ENCODE data around the gene PLCB1.

PLCB1 gene

GRCh38 chr20:8190043-8190880 lies 58.2 kb downstream of the PLCB1 start:
- Histone ChIP-seq H3K9me3 (ENCODE audit: control insufficient read depth in 1 of 2, low read length in 2 of 2) (peaks cover 4 to 8% of the 10 kb centered on the region in 2 donors), H3K27me3 (ENCODE audit: low read depth, low read length) (no peaks in the 10 kb centered on the region), H3K4me1 (ENCODE audit: control insufficient read depth in 1 of 2, insufficient read depth in 2 of 2, low read length in 2 of 2) (peaks cover 0 to 14% of the 10 kb centered on the region in 2 donors), H3K27ac (ENCODE audit: low read length) (no peak overlapping the region), H3K36me3 (ENCODE audit: control insufficient read depth in 1 of 2, insufficient read depth in 2 of 2, low read length in 2 of 2) (no peaks in the 10 kb centered on the region), H3K4me3 (ENCODE audit: low read depth in 1 of 2, low read length in 2 of 2) (no peak overlapping the region)

- Histone ChIP-seq H3K36me3 (ENCODE audit: control insufficient read depth in 1 of 2, insufficient read depth in 2 of 2, low read length in 2 of 2) (no peaks in the 10 kb centered on the region), H3K4me1 (ENCODE audit: control insufficient read depth in 1 of 2, insufficient read depth in 2 of 2, low read length in 2 of 2) (peaks cover 0 to 8% of the 10 kb centered on the region in 2 donors), H3K27ac (ENCODE audit: low read length) (no peak overlapping the region), H3K27me3 (ENCODE audit: low read depth, low read length) (no peaks in the 10 kb centered on the region), H3K4me3 (ENCODE audit: low read depth in 1 of 2, low read length in 2 of 2) (no peak overlapping the region), H3K9me3 (ENCODE audit: control insufficient read depth in 1 of 2, low read length in 2 of 2) (peaks cover 4 to 8% of the 10 kb centered on the region in 2 donors)
Observed at GRCh38 chr20:8194721-8195120, 62.7 kb downstream of the PLCB1 start.

GRCh38 chr20:8196096-8196495 lies 64.0 kb downstream of the PLCB1 start:
- H3K36me3 ChIP-seq (ENCODE audit: control insufficient read depth in 1 of 2, insufficient read depth in 2 of 2, low read length in 2 of 2) = no peaks in the 10 kb centered on the region
- peaks cover 0 to 4% of the 10 kb centered on the region in 2 donors for H3K4me1 ChIP-seq (ENCODE audit: control insufficient read depth in 1 of 2, insufficient read depth in 2 of 2, low read length in 2 of 2)
- no peak overlapping the region for H3K4me3 ChIP-seq (ENCODE audit: low read depth in 1 of 2, low read length in 2 of 2)
- peaks cover 4 to 8% of the 10 kb centered on the region in 2 donors for H3K9me3 ChIP-seq (ENCODE audit: control insufficient read depth in 1 of 2, low read length in 2 of 2)
- H3K27me3 ChIP-seq (ENCODE audit: low read depth, low read length) = no peaks in the 10 kb centered on the region
- no peak overlapping the region for H3K27ac ChIP-seq (ENCODE audit: low read length)

GRCh38 chr20:8200220-8200619 lies 68.2 kb downstream of the PLCB1 start:
- Histone ChIP-seq H3K27me3 (ENCODE audit: low read depth, low read length) (no peaks in the 10 kb centered on the region), H3K4me3 (ENCODE audit: low read depth in 1 of 2, low read length in 2 of 2) (no peak overlapping the region), H3K4me1 (ENCODE audit: control insufficient read depth in 1 of 2, insufficient read depth in 2 of 2, low read length in 2 of 2) (peaks cover 0 to under 1% of the 10 kb centered on the region in 2 donors), H3K27ac (ENCODE audit: low read length) (no peak overlapping the region), H3K36me3 (ENCODE audit: control insufficient read depth in 1 of 2, insufficient read depth in 2 of 2, low read length in 2 of 2) (no peaks in the 10 kb centered on the region), H3K9me3 (ENCODE audit: control insufficient read depth in 1 of 2, low read length in 2 of 2) (no peaks in the 10 kb centered on the region)

- Histone ChIP-seq H3K27ac (ENCODE audit: low read length) (no peak overlapping the region), H3K9me3 (ENCODE audit: control insufficient read depth in 1 of 2, low read length in 2 of 2) (no peaks in the 10 kb centered on the region), H3K4me3 (ENCODE audit: low read depth in 1 of 2, low read length in 2 of 2) (no peak overlapping the region), H3K36me3 (ENCODE audit: control insufficient read depth in 1 of 2, insufficient read depth in 2 of 2, low read length in 2 of 2) (no peaks in the 10 kb centered on the region), H3K27me3 (ENCODE audit: low read depth, low read length) (no peaks in the 10 kb centered on the region), H3K4me1 (ENCODE audit: control insufficient read depth in 1 of 2, insufficient read depth in 2 of 2, low read length in 2 of 2) (peaks cover 0 to 8% of the 10 kb centered on the region in 2 donors)
Observed at GRCh38 chr20:8203366-8203765, 71.3 kb downstream of the PLCB1 start.

- Histone ChIP-seq H3K27me3 (ENCODE audit: low read depth, low read length) (no peaks in the 10 kb centered on the region), H3K4me1 (ENCODE audit: control insufficient read depth in 1 of 2, insufficient read depth in 2 of 2, low read length in 2 of 2) (peaks cover 0 to 10% of the 10 kb centered on the region in 2 donors), H3K4me3 (ENCODE audit: low read depth in 1 of 2, low read length in 2 of 2) (no peak overlapping the region), H3K36me3 (ENCODE audit: control insufficient read depth in 1 of 2, insufficient read depth in 2 of 2, low read length in 2 of 2) (no peaks in the 10 kb centered on the region), H3K9me3 (ENCODE audit: control insufficient read depth in 1 of 2, low read length in 2 of 2) (no peaks in the 10 kb centered on the region), H3K27ac (ENCODE audit: low read length) (no peak overlapping the region)
Observed at GRCh38 chr20:8205996-8206395, 73.9 kb downstream of the PLCB1 start.

GRCh38 chr20:8208226-8208625 lies 76.2 kb downstream of the PLCB1 start:
- H3K4me1 ChIP-seq (ENCODE audit: control insufficient read depth in 1 of 2, insufficient read depth in 2 of 2, low read length in 2 of 2) = peaks cover 0 to 10% of the 10 kb centered on the region in 2 donors
- H3K27ac ChIP-seq (ENCODE audit: low read length) = no peak overlapping the region
- H3K36me3 ChIP-seq (ENCODE audit: control insufficient read depth in 1 of 2, insufficient read depth in 2 of 2, low read length in 2 of 2) = no peaks in the 10 kb centered on the region
- no peaks in the 10 kb centered on the region for H3K9me3 ChIP-seq (ENCODE audit: control insufficient read depth in 1 of 2, low read length in 2 of 2)
- no peak overlapping the region for H3K4me3 ChIP-seq (ENCODE audit: low read depth in 1 of 2, low read length in 2 of 2)
- H3K27me3 ChIP-seq (ENCODE audit: low read depth, low read length) = no peaks in the 10 kb centered on the region

GRCh38 chr20:8209061-8209460 lies 77.0 kb downstream of the PLCB1 start:
- Histone ChIP-seq H3K9me3 (ENCODE audit: control insufficient read depth in 1 of 2, low read length in 2 of 2) (no peaks in the 10 kb centered on the region), H3K4me3 (ENCODE audit: low read depth in 1 of 2, low read length in 2 of 2) (no peak overlapping the region), H3K27ac (ENCODE audit: low read length) (no peak overlapping the region), H3K4me1 (ENCODE audit: control insufficient read depth in 1 of 2, insufficient read depth in 2 of 2, low read length in 2 of 2) (peaks cover 0 to 12% of the 10 kb centered on the region in 2 donors), H3K27me3 (ENCODE audit: low read depth, low read length) (no peaks in the 10 kb centered on the region), H3K36me3 (ENCODE audit: control insufficient read depth in 1 of 2, insufficient read depth in 2 of 2, low read length in 2 of 2) (no peaks in the 10 kb centered on the region)

- H3K36me3 ChIP-seq (ENCODE audit: control insufficient read depth in 1 of 2, insufficient read depth in 2 of 2, low read length in 2 of 2) = no peaks in the 10 kb centered on the region
- no peaks in the 10 kb centered on the region for H3K9me3 ChIP-seq (ENCODE audit: control insufficient read depth in 1 of 2, low read length in 2 of 2)
- no peak overlapping the region for H3K27ac ChIP-seq (ENCODE audit: low read length)
- H3K4me3 ChIP-seq (ENCODE audit: low read depth in 1 of 2, low read length in 2 of 2) = no peak overlapping the region
- no peaks in the 10 kb centered on the region for H3K27me3 ChIP-seq (ENCODE audit: low read depth, low read length)
- peaks cover 8 to 26% of the 10 kb centered on the region in 2 donors for H3K4me1 ChIP-seq (ENCODE audit: control insufficient read depth in 1 of 2, insufficient read depth in 2 of 2, low read length in 2 of 2)
Observed at GRCh38 chr20:8210749-8211148, 78.7 kb downstream of the PLCB1 start.

GRCh38 chr20:8212286-8212685 lies 80.2 kb downstream of the PLCB1 start:
- Histone ChIP-seq H3K9me3 (ENCODE audit: control insufficient read depth in 1 of 2, low read length in 2 of 2) (no peaks in the 10 kb centered on the region), H3K27me3 (ENCODE audit: low read depth, low read length) (no peaks in the 10 kb centered on the region), H3K36me3 (ENCODE audit: control insufficient read depth in 1 of 2, insufficient read depth in 2 of 2, low read length in 2 of 2) (no peaks in the 10 kb centered on the region), H3K27ac (ENCODE audit: low read length) (no peak overlapping the region), H3K4me1 (ENCODE audit: control insufficient read depth in 1 of 2, insufficient read depth in 2 of 2, low read length in 2 of 2) (peaks cover 8 to 26% of the 10 kb centered on the region in 2 donors), H3K4me3 (ENCODE audit: low read depth in 1 of 2, low read length in 2 of 2) (no peak overlapping the region)

- Histone ChIP-seq H3K4me3 (ENCODE audit: low read depth in 1 of 2, low read length in 2 of 2) (no peak overlapping the region), H3K36me3 (ENCODE audit: control insufficient read depth in 1 of 2, insufficient read depth in 2 of 2, low read length in 2 of 2) (no peaks in the 10 kb centered on the region), H3K27ac (ENCODE audit: low read length) (no peak overlapping the region), H3K4me1 (ENCODE audit: control insufficient read depth in 1 of 2, insufficient read depth in 2 of 2, low read length in 2 of 2) (peaks cover 8 to 19% of the 10 kb centered on the region in 2 donors), H3K9me3 (ENCODE audit: control insufficient read depth in 1 of 2, low read length in 2 of 2) (no peaks in the 10 kb centered on the region), H3K27me3 (ENCODE audit: low read depth, low read length) (no peaks in the 10 kb centered on the region)
Observed at GRCh38 chr20:8213270-8213669, 81.2 kb downstream of the PLCB1 start.
